Kidney epithelial cell (primary cell): ENCODE results near the gene NGEF. TPM values are rescaled to one million over a fixed set of nuclear protein-coding genes. Genes with fewer than 3 reads are reported as not detected.

Source experiments
- DNase-seq: peaks from one replicate; pipeline ENCODE4 v3.0.0-alpha.2; 2010; ENCODE audit warnings: low read depth
- H3K27me3 ChIP-seq: 2 replicates; pipeline ENCODE4 v1.6.0; 2011; ENCODE audit warnings: low read length; ENCODE audit not compliant: control insufficient read depth, insufficient read depth
- H3K36me3 ChIP-seq: 2 replicates; pipeline ENCODE4 v1.5.1; 2011; ENCODE audit warnings: low read length; ENCODE audit not compliant: control insufficient read depth, insufficient read depth
- H3K4me3 ChIP-seq: 2 replicates; pipeline ENCODE4 v1.5.1; 2011; ENCODE audit warnings: low read depth, mild to moderate bottlenecking, control low read depth, low read length
- total RNA-seq: library from RNA; depleted of rRNA; stranded (reverse); fragments of >200 nt; gene quantifications from 2 replicates; pipeline ENCODE4 v1.2.3, GENCODE V29; 2015
- TF ChIP-seq, protein P1 (sequence below): IDR thresholded peaks from 2 replicates; pipeline ENCODE4 v1.5.1; 2011; ENCODE audit warnings: mild to moderate bottlenecking, moderate library complexity, low read length, control low read depth, inconsistent platforms; ENCODE audit not compliant: insufficient read depth, poor library complexity, severe bottlenecking

NGEF gene
- total RNA-seq, 1 donor from 2014 or later, result 2.5 TPM

DNA sequence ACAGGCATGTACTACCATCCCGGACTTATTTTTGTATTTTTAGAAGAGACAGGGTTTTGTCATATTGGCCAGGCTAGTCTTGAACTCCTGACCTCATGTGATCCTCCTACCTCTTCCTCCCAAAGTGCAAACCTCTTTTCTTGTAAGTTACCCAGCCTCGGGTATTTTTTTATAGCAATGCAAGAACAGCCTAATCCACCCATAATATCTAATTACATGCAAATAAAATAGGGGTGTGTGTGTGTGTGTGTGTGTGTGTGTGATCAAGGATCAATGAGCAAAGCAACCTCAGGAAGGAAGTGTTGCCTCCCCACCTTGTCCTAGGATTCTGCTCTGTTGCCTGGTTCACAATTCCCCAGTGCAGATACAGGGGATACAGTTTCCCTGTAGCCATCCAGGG is 45.6 kb downstream of the NGEF start:
- H3K36me3 ChIP-seq, result no peaks in the 10 kb centered on the region
- no peaks in the 10 kb centered on the region for H3K27me3 ChIP-seq
- DNase-seq, result no peak
- no peak overlapping the region for H3K4me3 ChIP-seq
- TF ChIP-seq, protein P1, sequence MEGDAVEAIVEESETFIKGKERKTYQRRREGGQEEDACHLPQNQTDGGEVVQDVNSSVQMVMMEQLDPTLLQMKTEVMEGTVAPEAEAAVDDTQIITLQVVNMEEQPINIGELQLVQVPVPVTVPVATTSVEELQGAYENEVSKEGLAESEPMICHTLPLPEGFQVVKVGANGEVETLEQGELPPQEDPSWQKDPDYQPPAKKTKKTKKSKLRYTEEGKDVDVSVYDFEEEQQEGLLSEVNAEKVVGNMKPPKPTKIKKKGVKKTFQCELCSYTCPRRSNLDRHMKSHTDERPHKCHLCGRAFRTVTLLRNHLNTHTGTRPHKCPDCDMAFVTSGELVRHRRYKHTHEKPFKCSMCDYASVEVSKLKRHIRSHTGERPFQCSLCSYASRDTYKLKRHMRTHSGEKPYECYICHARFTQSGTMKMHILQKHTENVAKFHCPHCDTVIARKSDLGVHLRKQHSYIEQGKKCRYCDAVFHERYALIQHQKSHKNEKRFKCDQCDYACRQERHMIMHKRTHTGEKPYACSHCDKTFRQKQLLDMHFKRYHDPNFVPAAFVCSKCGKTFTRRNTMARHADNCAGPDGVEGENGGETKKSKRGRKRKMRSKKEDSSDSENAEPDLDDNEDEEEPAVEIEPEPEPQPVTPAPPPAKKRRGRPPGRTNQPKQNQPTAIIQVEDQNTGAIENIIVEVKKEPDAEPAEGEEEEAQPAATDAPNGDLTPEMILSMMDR, result no peak

DNA sequence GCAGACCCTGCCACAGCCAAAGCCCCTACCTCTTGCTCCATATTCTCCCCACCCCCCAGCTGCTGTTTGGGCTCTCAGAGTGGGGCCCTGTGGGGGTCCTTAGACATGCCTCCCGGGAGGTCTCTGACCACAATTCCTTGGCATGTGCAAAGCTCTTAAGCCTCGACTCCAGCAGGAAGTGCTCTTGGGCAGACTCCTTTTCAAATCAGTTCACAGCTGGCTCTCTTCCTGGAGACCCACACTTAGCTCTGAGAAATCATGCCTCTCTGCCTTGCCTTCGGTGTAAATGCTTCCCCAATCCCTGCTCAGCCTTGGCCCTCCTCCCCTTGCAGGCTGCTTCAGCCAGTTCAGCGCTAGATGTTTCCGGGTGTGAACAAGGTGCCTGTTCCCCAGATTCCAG is 46.9 kb downstream of the NGEF start:
- Histone ChIP-seq H3K4me3 (no peak overlapping the region), H3K27me3 (no peaks in the 10 kb centered on the region), H3K36me3 (no peaks in the 10 kb centered on the region)
- DNase-seq, result no peak
- TF ChIP-seq, protein P1, result no peak

DNA sequence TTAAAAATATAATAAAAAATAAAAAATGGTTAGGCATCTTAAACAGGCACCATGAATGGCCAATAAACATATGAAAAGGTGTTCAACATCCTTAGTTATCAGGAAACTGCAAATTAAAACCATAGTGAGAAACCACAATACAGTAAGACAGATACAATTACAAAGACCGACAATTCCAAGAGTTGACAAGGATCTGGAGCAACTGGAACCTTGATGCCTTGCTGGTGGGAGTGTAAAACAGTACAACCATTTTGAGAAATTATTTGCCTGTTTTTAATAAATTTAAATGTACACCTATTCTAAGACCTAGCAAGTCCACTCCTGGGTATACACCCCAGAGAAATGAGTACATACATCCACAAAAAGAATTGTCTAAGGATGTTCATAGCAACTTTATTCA is 49.1 kb downstream of the NGEF start:
- Histone ChIP-seq H3K4me3 (no peak overlapping the region), H3K36me3 (no peaks in the 10 kb centered on the region), H3K27me3 (no peaks in the 10 kb centered on the region)
- TF ChIP-seq, protein P1, result no peak
- DNase-seq, result no peak

- DNase-seq, result no peak
- Histone ChIP-seq H3K4me3 (no peak overlapping the region), H3K36me3 (no peaks in the 10 kb centered on the region), H3K27me3 (no peaks in the 10 kb centered on the region)
- TF ChIP-seq, protein P1, result no peak
Measured at GRCh38 chr2:232960862-232961261, 52.2 kb downstream of the NGEF start.

DNA sequence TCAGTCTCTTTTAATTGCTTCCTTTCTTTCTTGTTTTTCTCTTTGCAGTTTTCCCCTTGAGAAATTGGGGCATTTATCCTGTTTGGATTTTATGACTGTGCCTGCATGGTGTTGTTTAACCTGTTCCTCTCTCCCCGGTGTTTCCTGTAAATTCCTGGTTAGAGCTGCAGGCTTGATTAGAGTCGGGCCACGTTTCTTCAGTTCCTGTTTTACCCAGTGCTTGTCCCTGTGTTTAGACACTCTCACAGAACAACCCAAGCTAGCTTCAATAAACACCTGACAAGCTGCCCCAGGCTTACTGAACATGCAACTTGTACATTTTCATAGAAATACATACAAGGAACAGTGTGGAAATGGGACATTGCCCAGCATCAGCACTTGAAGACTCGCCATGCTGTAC is 53.9 kb downstream of the NGEF start:
- TF ChIP-seq, protein P1, result no peak
- H3K27me3 ChIP-seq, result no peaks in the 10 kb centered on the region
- H3K36me3 ChIP-seq, result no peaks in the 10 kb centered on the region
- H3K4me3 ChIP-seq, result no peak overlapping the region
- DNase-seq, result no peak

DNA sequence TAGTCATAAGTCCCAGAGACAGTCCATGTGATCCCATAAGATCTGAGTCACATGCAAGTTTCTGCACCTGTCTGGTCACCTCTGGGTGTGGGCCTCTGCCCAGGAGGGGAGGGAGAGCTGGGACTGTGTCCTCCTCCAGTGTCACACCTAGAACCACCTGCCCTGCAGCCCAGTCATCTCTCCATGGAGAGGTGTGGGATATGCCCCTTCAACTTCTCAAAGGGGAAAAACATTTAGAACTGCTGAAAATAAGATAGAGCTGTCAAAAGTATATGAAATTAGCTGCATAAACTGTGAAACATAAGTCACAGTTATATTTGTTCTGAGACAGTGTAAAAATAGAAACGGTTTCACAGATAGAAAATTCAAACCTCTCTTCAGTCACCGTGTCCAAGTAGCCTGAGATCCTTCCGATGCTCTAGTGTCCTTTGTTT is 55.4 kb downstream of the NGEF start:
- TF ChIP-seq, protein P1, result no peak
- Histone ChIP-seq H3K4me3 (no peak overlapping the region), H3K36me3 (no peaks in the 10 kb centered on the region), H3K27me3 (no peaks in the 10 kb centered on the region)
- no peak for DNase-seq
